Astrocyte (in vitro differentiated cells and primary cell): ENCODE data around the gene ZNF518A.

Source experiments
- CTCF ChIP-seq: IDR thresholded peaks from 2 replicates; pipeline ENCODE4 v1.5.1; 2011; ENCODE audit warnings: low read depth, mild to moderate bottlenecking, inconsistent platforms, low read length, moderate library complexity; ENCODE audit not compliant: insufficient read depth
- EZH2 ChIP-seq: IDR thresholded peaks from 2 replicates; pipeline ENCODE4 v1.6.1; 2012; ENCODE audit warnings: mild to moderate bottlenecking, low read length, inconsistent platforms; ENCODE audit not compliant: insufficient read depth

GRCh38 chr10:96138102-96138501 lies 8.0 kb downstream of the ZNF518A start:
- TF ChIP-seq CTCF = no peak
- TF ChIP-seq EZH2 = no peak
